OCI-LY7 (cell line): ENCODE measurements around the gene SGMS1. TPM values are rescaled to one million over a fixed set of nuclear protein-coding genes. Genes with fewer than 3 reads are reported as not detected.
A peak's percentile ranks its signal among the peaks of the same experiment; 100 is the strongest.

ENCODE experiments used
- BruUV-seq: library from RNA; stranded (reverse); fragments of 400-500 nt; replicated peaks from 2 replicates; lab custom pipeline; 2021; lab: Mats Ljungman, UMichigan
- CTCF ChIA-PET: fragments of 300-600 bp; sonication (Branson Sonifier 250); formaldehyde crosslinking; loops from one replicate; lab custom pipeline; 2022; ENCODE audit warnings: antibody characterized with exemption; ENCODE audit not compliant: unreplicated experiment; lab: Charles Lee
- POLR2A ChIA-PET: fragments of 300-600 bp; sonication (Branson Sonifier 250); formaldehyde crosslinking; loops from one replicate; lab custom pipeline; 2022; ENCODE audit warnings: antibody characterized with exemption; lab: Charles Lee
- DNase-seq: peaks from one replicate; pipeline ENCODE4 v3.0.0-alpha.2; 2015; ENCODE audit warnings: low spot score
- H2AFZ ChIP-seq: fragments of 200-600 bp; sonication (generic), shearing (Covaris generic); 2 replicates; pipeline ENCODE4 v1.6.1; 2014; ENCODE audit warnings: mild to moderate bottlenecking, antibody characterized with exemption, low read length, moderate library complexity
- H3K27ac ChIP-seq: fragments of 200-600 bp; sonication (generic); 2 replicates; pipeline ENCODE4 v1.5.1; 2014; ENCODE audit warnings: mixed run types, low read depth, mild to moderate bottlenecking, moderate library complexity, low read length, inconsistent platforms; ENCODE audit not compliant: poor library complexity, severe bottlenecking
- H3K36me3 ChIP-seq: fragments of 200-600 bp; sonication (generic); 2 replicates; pipeline ENCODE4 v1.6.1; 2014; ENCODE audit warnings: mild to moderate bottlenecking, antibody characterized with exemption, low read length, moderate library complexity, mixed read lengths; ENCODE audit not compliant: insufficient read depth
- H3K4me1 ChIP-seq: fragments of 200-600 bp; sonication (generic); 2 replicates; pipeline ENCODE4 v1.5.1; 2014; ENCODE audit warnings: mild to moderate bottlenecking, low read length; ENCODE audit not compliant: insufficient read depth, poor library complexity, severe bottlenecking
- H3K4me2 ChIP-seq: fragments of 200-600 bp; sonication (generic); 2 replicates; pipeline ENCODE4 v1.6.1; 2014; ENCODE audit warnings: mild to moderate bottlenecking, low read length
- H3K4me3 ChIP-seq: fragments of 200-600 bp; sonication (generic); 2 replicates; pipeline ENCODE4 v1.5.1; 2014; ENCODE audit warnings: mild to moderate bottlenecking, low read depth, low read length; ENCODE audit not compliant: poor library complexity, severe bottlenecking
- H3K79me2 ChIP-seq: fragments of 200-600 bp; sonication (generic); 2 replicates; pipeline ENCODE4 v1.6.1; 2016; ENCODE audit warnings: low read depth, mild to moderate bottlenecking, low read length, moderate library complexity, mixed read lengths; ENCODE audit not compliant: insufficient read depth
- H3K9me2 ChIP-seq: fragments of 200-600 bp; sonication (generic); 2 replicates; pipeline ENCODE4 v1.6.1; 2016; ENCODE audit warnings: mild to moderate bottlenecking, low read length, mixed read lengths; ENCODE audit not compliant: insufficient read depth
- H3K9me3 ChIP-seq: fragments of 200-600 bp; sonication (generic); 2 replicates; pipeline ENCODE4 v1.6.1; 2014; ENCODE audit warnings: mild to moderate bottlenecking, mixed run types, low read length, mixed read lengths
- H4K20me1 ChIP-seq: fragments of 200-600 bp; sonication (generic); 2 replicates; pipeline ENCODE4 v1.6.1; 2014; ENCODE audit warnings: mild to moderate bottlenecking, antibody characterized with exemption, low read length, moderate library complexity, mixed read lengths; ENCODE audit not compliant: insufficient read depth
- CTCF ChIP-seq: fragments of 200-600 bp; sonication (generic); conservative IDR thresholded peaks from 2 replicates; pipeline ENCODE4 v1.5.1; 2014; ENCODE audit warnings: mild to moderate bottlenecking, antibody characterized with exemption, low read length, moderate library complexity, mixed read lengths
- EZH2phosphoT487 ChIP-seq: fragments of 200-600 bp; sonication (generic); IDR thresholded peaks from 2 replicates; pipeline ENCODE4 v1.6.1; 2018; ENCODE audit warnings: low read depth, borderline replicate concordance, mild to moderate bottlenecking, mixed run types, antibody characterized with exemption, low read length, moderate library complexity, mixed read lengths
- intact Hi-C: fragments of 100-400 bp; cut with micrococcal nuclease; formaldehyde crosslinking; loops from one replicate; pipeline ENCODE4 v1.10.0; 2022; ENCODE audit not compliant: unreplicated experiment
- total RNA-seq, 2 experiments: library from RNA; depleted of rRNA in 1 of 2; stranded (reverse); fragments of >200 nt in 1 of 2; shearing (Covaris generic) in 1 of 2; gene quantifications; 2 replicates each; pipeline ENCODE4 v1.2.3, GENCODE V29; 2014 to 2022

Gene SGMS1
- total RNA-seq, 2 experiments from 2014 or later = 45.4 to 57.5 TPM

DNA sequence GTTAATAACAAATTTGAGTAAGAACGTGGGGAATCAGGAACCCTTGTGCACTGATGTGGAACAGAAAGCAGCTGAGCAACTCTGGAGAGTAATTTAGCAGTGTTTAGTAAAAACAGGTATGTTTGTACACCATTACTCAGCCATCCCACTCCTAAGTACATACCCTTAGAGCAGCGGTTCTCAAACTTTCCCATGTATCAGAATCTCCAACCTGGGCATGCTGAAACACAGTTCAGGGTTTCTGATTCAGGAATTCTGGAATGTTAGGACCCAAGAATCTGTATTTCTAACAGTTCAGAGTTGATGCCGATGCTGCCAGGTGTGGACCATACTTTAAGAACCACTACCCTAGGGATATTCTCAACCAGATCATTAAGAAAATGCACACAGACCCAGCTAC, 5.1 kb downstream of the SGMS1 start:
- peaks cover 93% of the 10 kb centered on the region for H3K79me2 ChIP-seq
- DNase-seq = peak; percentile 46
- peak overlapping the region; percentile 98 for H3K4me2 ChIP-seq
- CTCF ChIA-PET = interaction anchor here (2.1 kb wide), 1 partner anchor 42 kb away, joined by 5 read pairs; no protein-coding TSS in a partner anchor
- intact Hi-C loops = no loop called here
- H3K9me2 ChIP-seq = no peaks in the 10 kb centered on the region
- peak overlapping the region; percentile 96 for H3K27ac ChIP-seq
- no peak overlapping the region for H2AFZ ChIP-seq
- TF ChIP-seq EZH2phosphoT487 (no peak), CTCF (no peak)
- BruUV-seq = no TSS peak
- peaks cover 4% of the 10 kb centered on the region; the same call in 1 of the 2 replicates for H4K20me1 ChIP-seq
- no peaks in the 10 kb centered on the region for H3K9me3 ChIP-seq
- peaks cover 75% of the 10 kb centered on the region for H3K4me1 ChIP-seq
- H3K4me3 ChIP-seq = peak overlapping the region; percentile 88
- H3K36me3 ChIP-seq = no peaks in the 10 kb centered on the region
- POLR2A ChIA-PET = interaction anchor here (1.8 to 10.2 kb wide), 3 partner anchors 19 to 41 kb away, joined by 4 to 213 read pairs (median 15); no protein-coding TSS in a partner anchor

DNA sequence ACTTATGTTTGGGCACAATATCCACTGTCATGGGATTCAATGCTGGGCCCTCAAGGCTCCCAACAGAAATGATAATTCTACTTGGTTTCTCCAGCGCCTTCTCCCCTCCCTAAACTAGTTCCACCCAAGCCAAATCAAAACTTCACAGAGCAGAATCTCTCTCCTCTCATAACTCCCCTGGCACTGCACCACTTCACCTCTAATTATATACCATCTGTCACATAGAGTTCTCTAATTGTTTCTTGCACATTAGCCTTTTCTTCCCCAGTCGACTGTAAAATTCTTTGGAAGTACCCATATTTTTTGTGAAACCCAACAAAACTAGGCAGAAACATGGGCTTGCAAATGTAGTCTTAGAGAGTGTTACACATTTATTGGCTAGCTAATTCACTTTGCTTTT, 8.1 kb downstream of the SGMS1 start:
- Histone ChIP-seq H3K36me3 (no peaks in the 10 kb centered on the region), H3K27ac (no peak overlapping the region), H3K4me2 (no peak overlapping the region), H3K9me2 (no peaks in the 10 kb centered on the region), H3K79me2 (peaks cover 74% of the 10 kb centered on the region), H3K4me1 (peaks cover 65% of the 10 kb centered on the region), H4K20me1 (peaks cover 9% of the 10 kb centered on the region), H3K4me3 (no peak overlapping the region), H3K9me3 (no peaks in the 10 kb centered on the region), H2AFZ (no peak overlapping the region)
- POLR2A ChIA-PET = interaction anchor here (1.8 kb wide), 1 partner anchor 13 kb away, joined by 4 read pairs; no protein-coding TSS in a partner anchor
- no TSS peak for BruUV-seq
- no peak for DNase-seq
- no peak for TF ChIP-seq EZH2phosphoT487
- no peak for TF ChIP-seq CTCF
- CTCF ChIA-PET = no interaction called here
- intact Hi-C loops = no loop called here

GRCh38 chr10:50614444-50615137, 9.2 kb downstream of the SGMS1 start:
- intact Hi-C loops = no loop called here
- H4K20me1 ChIP-seq = peaks cover 9% of the 10 kb centered on the region
- H2AFZ ChIP-seq = no peak overlapping the region
- H3K4me2 ChIP-seq = peak overlapping the region; percentile 2; the same call in 1 of the 2 replicates
- H3K27ac ChIP-seq = no peak overlapping the region
- no peak overlapping the region for H3K4me3 ChIP-seq
- H3K9me3 ChIP-seq = no peaks in the 10 kb centered on the region
- no peaks in the 10 kb centered on the region for H3K9me2 ChIP-seq
- TF ChIP-seq EZH2phosphoT487 (no peak), CTCF (peak; percentile 68)
- H3K4me1 ChIP-seq = peaks cover 54% of the 10 kb centered on the region
- peak; percentile 61 for DNase-seq
- H3K36me3 ChIP-seq = no peaks in the 10 kb centered on the region
- no TSS peak for BruUV-seq
- POLR2A ChIA-PET = interaction anchor here (0.6 to 1.8 kb wide), 4 partner anchors 12 to 34 kb away, joined by 3 to 4 read pairs (median 4); no protein-coding TSS in a partner anchor
- H3K79me2 ChIP-seq = peaks cover 74% of the 10 kb centered on the region
- CTCF ChIA-PET = no interaction called here
